ENCODE data around the gene FPR1.

DNA sequence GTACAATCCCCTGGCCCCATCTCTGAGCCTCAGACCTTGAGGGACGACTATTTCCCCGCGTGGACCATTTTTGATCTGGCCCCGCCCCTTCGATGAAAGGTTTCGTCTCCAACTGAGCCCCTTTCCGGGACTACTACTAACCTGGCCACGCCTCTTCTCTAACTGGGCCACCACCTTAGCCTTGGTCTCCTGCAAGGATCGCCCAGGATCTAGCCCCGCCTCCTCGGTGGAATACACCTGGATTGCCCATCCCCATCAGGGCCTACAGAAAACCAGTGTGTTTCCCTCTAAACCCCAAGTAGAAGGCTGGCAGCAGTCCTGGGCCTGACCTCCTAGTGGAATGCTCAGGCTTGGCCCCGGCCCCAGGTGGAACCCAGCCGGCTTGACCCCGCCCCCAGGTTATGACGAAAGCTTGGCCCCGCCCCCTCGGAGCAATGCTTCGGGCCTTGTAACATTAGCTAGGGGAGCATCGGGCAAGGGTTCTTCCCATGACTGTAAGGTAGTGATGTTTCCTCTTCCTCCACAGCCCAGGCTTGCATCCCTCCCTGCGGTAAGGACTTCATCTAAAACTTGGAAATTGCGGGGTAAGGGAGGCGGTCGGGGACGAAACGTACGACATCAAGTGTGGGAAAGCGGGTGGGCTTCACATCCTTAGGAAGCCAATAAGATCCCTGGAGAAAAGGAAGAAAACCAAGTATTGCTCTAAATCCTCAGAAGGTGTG lies 49.4 kb downstream of the FPR1 start:
- 0 out of 2 replicates have a peak, but pooled peaks have one; percentile 11 for TF ChIP-seq CEBPB (IDR thresholded peaks at IDR 0.05; ENCODE audit: low read depth, low read length)
- TF ChIP-seq MAFK (IDR thresholded peaks at IDR 0.05; ENCODE audit: low read depth, low read length): no peak
- TF ChIP-seq RCOR1 (IDR thresholded peaks at IDR 0.05; ENCODE audit: insufficient replicate concordance, low read length): no peak
- TF ChIP-seq, protein P1, sequence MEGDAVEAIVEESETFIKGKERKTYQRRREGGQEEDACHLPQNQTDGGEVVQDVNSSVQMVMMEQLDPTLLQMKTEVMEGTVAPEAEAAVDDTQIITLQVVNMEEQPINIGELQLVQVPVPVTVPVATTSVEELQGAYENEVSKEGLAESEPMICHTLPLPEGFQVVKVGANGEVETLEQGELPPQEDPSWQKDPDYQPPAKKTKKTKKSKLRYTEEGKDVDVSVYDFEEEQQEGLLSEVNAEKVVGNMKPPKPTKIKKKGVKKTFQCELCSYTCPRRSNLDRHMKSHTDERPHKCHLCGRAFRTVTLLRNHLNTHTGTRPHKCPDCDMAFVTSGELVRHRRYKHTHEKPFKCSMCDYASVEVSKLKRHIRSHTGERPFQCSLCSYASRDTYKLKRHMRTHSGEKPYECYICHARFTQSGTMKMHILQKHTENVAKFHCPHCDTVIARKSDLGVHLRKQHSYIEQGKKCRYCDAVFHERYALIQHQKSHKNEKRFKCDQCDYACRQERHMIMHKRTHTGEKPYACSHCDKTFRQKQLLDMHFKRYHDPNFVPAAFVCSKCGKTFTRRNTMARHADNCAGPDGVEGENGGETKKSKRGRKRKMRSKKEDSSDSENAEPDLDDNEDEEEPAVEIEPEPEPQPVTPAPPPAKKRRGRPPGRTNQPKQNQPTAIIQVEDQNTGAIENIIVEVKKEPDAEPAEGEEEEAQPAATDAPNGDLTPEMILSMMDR (conservative IDR thresholded peaks at IDR 0.05; ENCODE audit: low read depth, low read length): no peak
- no peak for TF ChIP-seq RFX5 (IDR thresholded peaks at IDR 0.05; ENCODE audit: low read depth, low read length)
- no peak for TF ChIP-seq SMC3 (IDR thresholded peaks at IDR 0.05; ENCODE audit: low read depth, low read length)
